ENCODE data around the gene MTMR3.

- TF ChIP-seq GATA2 (IDR thresholded peaks at IDR 0.05; ENCODE audit: low read depth, low read length) (no peak), GATA3 (IDR thresholded peaks at IDR 0.05; ENCODE audit: low read depth, low read length) (no peak)
Observed at GRCh38 chr22:29992341-29993275, 109.6 kb downstream of the MTMR3 start.

All from SH-SY5Y (cell line).